Activated CD4-positive, alpha-beta T cell treated with anti-CD3 and anti-CD28 coated beads for 36 hours (primary cell): ENCODE measurements around the gene PTPRK. TPM values are rescaled to one million over a fixed set of nuclear protein-coding genes. Genes with fewer than 3 reads are reported as not detected.

Experiments
- ATAC-seq: fragments of 200-7000 bp; cut with Tn5 transposase; one replicate; pipeline ENCODE4 v1.10.0; 2021; ENCODE audit warnings: mild to moderate bottlenecking, moderate library complexity
- CTCF ChIA-PET: fragments of 350-600 bp; sonication (Branson Sonifier 250); formaldehyde crosslinking; loops from one replicate; lab custom pipeline; 2021; ENCODE audit warnings: antibody characterized with exemption; lab: Charles Lee
- POLR2A ChIA-PET: fragments of 350-600 bp; sonication (Branson Sonifier 250); formaldehyde crosslinking; loops from one replicate; lab custom pipeline; 2021; ENCODE audit warnings: antibody characterized with exemption, inconsistent platforms; lab: Charles Lee
- DNase-seq: peaks from one replicate; pipeline ENCODE4 v3.0.0-alpha.2; 2020
- H3K27ac Mint-ChIP-seq: one replicate; pipeline ENCODE4 v1.8.0; 2021; ENCODE audit warnings: mixed read lengths
- H3K27me3 Mint-ChIP-seq: one replicate; pipeline ENCODE4 v1.8.0; 2021; ENCODE audit warnings: mixed read lengths
- H3K36me3 Mint-ChIP-seq: one replicate; pipeline ENCODE4 v1.8.0; 2021; ENCODE audit warnings: low read depth, mixed read lengths
- H3K4me1 Mint-ChIP-seq: one replicate; pipeline ENCODE4 v1.8.0; 2021; ENCODE audit warnings: mixed read lengths
- H3K4me3 Mint-ChIP-seq: one replicate; pipeline ENCODE4 v1.8.0; 2021; ENCODE audit warnings: mild to moderate bottlenecking, moderate library complexity, mixed read lengths
- H3K9me3 Mint-ChIP-seq: one replicate; pipeline ENCODE4 v1.8.0; 2021; ENCODE audit warnings: low read depth, mixed read lengths
- intact Hi-C, 2 experiments: fragments of 100-400 bp; cut with DNase I in 1 of 2; cut with micrococcal nuclease in 1 of 2; formaldehyde crosslinking; loops; one replicate each; pipeline versions ENCODE4 v1.14.2 to v1.15.1; 2022 to 2024; cut with DNase I, micrococcal nuclease
- total RNA-seq, 2 experiments: library from RNA; stranded (reverse); gene quantifications; one replicate each; pipeline ENCODE4 v1.2.3, GENCODE V29; 2021

Gene PTPRK
- 1 to 10 TPM; 4.1 to 5.0 TPM for total RNA-seq

- DNase-seq = peak; percentile 94
- no peaks in the 10 kb centered on the region for H3K36me3 Mint-ChIP-seq
- peak within 1 kb of the TSS; percentile 66 for H3K27ac Mint-ChIP-seq
- peak within 1 kb of the TSS; percentile 90 for H3K4me3 Mint-ChIP-seq
- POLR2A ChIA-PET = interaction anchor here (1.2 kb wide), 1 partner anchor 22 kb away, joined by 3 read pairs; no protein-coding TSS in a partner anchor
- H3K27me3 Mint-ChIP-seq = peaks cover 31% of the 10 kb centered on the region
- intact Hi-C loops = loop anchor here (2.0 to 10.0 kb wide), 6 partner anchors 136 to 784 kb away; no protein-coding TSS in a partner anchor
- peaks cover 18% of the 10 kb centered on the region for H3K4me1 Mint-ChIP-seq
- H3K9me3 Mint-ChIP-seq = no peaks in the 10 kb centered on the region
- CTCF ChIA-PET = interaction anchor here (0.5 to 1.7 kb wide), 6 partner anchors 82 to 1051 kb away, joined by 3 to 8 read pairs (median 3); no protein-coding TSS in a partner anchor
- ATAC-seq = peak; percentile 92
Observed at GRCh38 chr6:128520436-128521281, at the start of gene PTPRK. PTPRK (minus strand) TSS chr6:128520599; CDS start chr6:128520358, 241 bp downstream.

GRCh38 chr6:128567029-128567428 is 46.6 kb upstream of the PTPRK start:
- intact Hi-C loops = no loop called here
- Mint-ChIP-seq H3K4me3 (no peak overlapping the region), H3K9me3 (peaks cover 2% of the 10 kb centered on the region), H3K27me3 (peaks cover 2% of the 10 kb centered on the region), H3K36me3 (no peaks in the 10 kb centered on the region), H3K4me1 (no peaks in the 10 kb centered on the region), H3K27ac (no peak overlapping the region)
- CTCF ChIA-PET = no interaction called here
- ATAC-seq = no peak
- DNase-seq = no peak
- POLR2A ChIA-PET = no interaction called here

GRCh38 chr6:128560966-128561365 is 40.6 kb upstream of the PTPRK start:
- intact Hi-C loops = no loop called here
- Mint-ChIP-seq H3K4me1 (no peaks in the 10 kb centered on the region), H3K4me3 (no peak overlapping the region), H3K27me3 (peaks cover 5% of the 10 kb centered on the region), H3K27ac (no peak overlapping the region), H3K36me3 (no peaks in the 10 kb centered on the region), H3K9me3 (no peaks in the 10 kb centered on the region)
- ChIA-PET POLR2A (no interaction called here), CTCF (no interaction called here)
- ATAC-seq = no peak
- DNase-seq = no peak

- DNase-seq = no peak
- H3K4me1 Mint-ChIP-seq = no peaks in the 10 kb centered on the region
- POLR2A ChIA-PET = no interaction called here
- no peaks in the 10 kb centered on the region for H3K36me3 Mint-ChIP-seq
- H3K9me3 Mint-ChIP-seq = no peaks in the 10 kb centered on the region
- CTCF ChIA-PET = no interaction called here
- no peak for ATAC-seq
- H3K27ac Mint-ChIP-seq = no peak overlapping the region
- intact Hi-C loops = no loop called here
- peaks cover 5% of the 10 kb centered on the region for H3K27me3 Mint-ChIP-seq
- H3K4me3 Mint-ChIP-seq = no peak overlapping the region
Observed at GRCh38 chr6:128558924-128559323, 38.5 kb upstream of the PTPRK start.

GRCh38 chr6:128558021-128558420 is 37.6 kb upstream of the PTPRK start:
- Mint-ChIP-seq H3K27ac (no peak overlapping the region), H3K36me3 (no peaks in the 10 kb centered on the region), H3K27me3 (peaks cover 5% of the 10 kb centered on the region), H3K9me3 (no peaks in the 10 kb centered on the region), H3K4me1 (no peaks in the 10 kb centered on the region), H3K4me3 (no peak overlapping the region)
- intact Hi-C loops = no loop called here
- ChIA-PET CTCF (no interaction called here), POLR2A (no interaction called here)
- no peak for DNase-seq
- no peak for ATAC-seq

- DNase-seq = no peak
- intact Hi-C loops = no loop called here
- H3K27me3 Mint-ChIP-seq = peaks cover 5% of the 10 kb centered on the region
- CTCF ChIA-PET = no interaction called here
- no peak overlapping the region for H3K4me3 Mint-ChIP-seq
- no peak for ATAC-seq
- no peaks in the 10 kb centered on the region for H3K4me1 Mint-ChIP-seq
- POLR2A ChIA-PET = no interaction called here
- H3K36me3 Mint-ChIP-seq = no peaks in the 10 kb centered on the region
- H3K9me3 Mint-ChIP-seq = no peaks in the 10 kb centered on the region
- H3K27ac Mint-ChIP-seq = no peak overlapping the region
Observed at GRCh38 chr6:128557081-128557480, 36.7 kb upstream of the PTPRK start.

- Mint-ChIP-seq H3K36me3 (no peaks in the 10 kb centered on the region), H3K4me1 (no peaks in the 10 kb centered on the region), H3K9me3 (no peaks in the 10 kb centered on the region), H3K27me3 (peaks cover 3% of the 10 kb centered on the region), H3K27ac (no peak overlapping the region), H3K4me3 (no peak overlapping the region)
- intact Hi-C loops = no loop called here
- ATAC-seq = no peak
- no peak for DNase-seq
- ChIA-PET POLR2A (no interaction called here), CTCF (no interaction called here)
Observed at GRCh38 chr6:128554302-128554701, 33.9 kb upstream of the PTPRK start.

GRCh38 chr6:128541261-128541660 is 20.9 kb upstream of the PTPRK start:
- no peak overlapping the region for H3K27ac Mint-ChIP-seq
- no peaks in the 10 kb centered on the region for H3K36me3 Mint-ChIP-seq
- ATAC-seq = no peak
- ChIA-PET POLR2A (no interaction called here), CTCF (no interaction called here)
- no peak for DNase-seq
- intact Hi-C loops = no loop called here
- peaks cover 8% of the 10 kb centered on the region for H3K27me3 Mint-ChIP-seq
- H3K9me3 Mint-ChIP-seq = peaks cover 4% of the 10 kb centered on the region
- no peaks in the 10 kb centered on the region for H3K4me1 Mint-ChIP-seq
- no peak overlapping the region for H3K4me3 Mint-ChIP-seq

GRCh38 chr6:128538763-128539162 is 18.4 kb upstream of the PTPRK start:
- peaks cover 10% of the 10 kb centered on the region for H3K27me3 Mint-ChIP-seq
- ChIA-PET CTCF (interaction anchor here (1.7 kb wide), 1 partner anchor 11 kb away, joined by 4 read pairs; no protein-coding TSS in a partner anchor), POLR2A (no interaction called here)
- intact Hi-C loops = no loop called here
- DNase-seq (no peak), ATAC-seq (no peak)
- no peaks in the 10 kb centered on the region for H3K9me3 Mint-ChIP-seq
- H3K4me1 Mint-ChIP-seq = no peaks in the 10 kb centered on the region
- H3K27ac Mint-ChIP-seq = no peak overlapping the region
- H3K4me3 Mint-ChIP-seq = no peak overlapping the region
- no peaks in the 10 kb centered on the region for H3K36me3 Mint-ChIP-seq

- no peaks in the 10 kb centered on the region for H3K36me3 Mint-ChIP-seq
- no peak overlapping the region for H3K27ac Mint-ChIP-seq
- peaks cover 12% of the 10 kb centered on the region for H3K4me1 Mint-ChIP-seq
- peak; percentile 81 for ATAC-seq
- intact Hi-C loops = no loop called here
- POLR2A ChIA-PET = no interaction called here
- H3K4me3 Mint-ChIP-seq = no peak overlapping the region
- no peak for DNase-seq
- CTCF ChIA-PET = no interaction called here
- no peaks in the 10 kb centered on the region for H3K9me3 Mint-ChIP-seq
- H3K27me3 Mint-ChIP-seq = peaks cover 5% of the 10 kb centered on the region
Observed at GRCh38 chr6:128532827-128533226, 12.4 kb upstream of the PTPRK start.

GRCh38 chr6:128532136-128532535 is 11.7 kb upstream of the PTPRK start:
- Mint-ChIP-seq H3K4me1 (peaks cover 12% of the 10 kb centered on the region), H3K27me3 (peaks cover 7% of the 10 kb centered on the region), H3K27ac (no peak overlapping the region), H3K36me3 (no peaks in the 10 kb centered on the region), H3K4me3 (no peak overlapping the region), H3K9me3 (no peaks in the 10 kb centered on the region)
- no peak for ATAC-seq
- ChIA-PET CTCF (interaction anchor here (0.6 kb wide), 1 partner anchor 305 kb away, joined by 3 read pairs; no protein-coding TSS in a partner anchor), POLR2A (no interaction called here)
- intact Hi-C loops = no loop called here
- no peak for DNase-seq

GRCh38 chr6:128531696-128532095 is 11.3 kb upstream of the PTPRK start:
- H3K27me3 Mint-ChIP-seq = peaks cover 7% of the 10 kb centered on the region

More at GRCh38 chr6:128531696-128532095, 11.3 kb upstream of the PTPRK start:
- H3K4me3 Mint-ChIP-seq = no peak overlapping the region
- POLR2A ChIA-PET = no interaction called here
- no peaks in the 10 kb centered on the region for H3K9me3 Mint-ChIP-seq
- H3K27ac Mint-ChIP-seq = no peak overlapping the region
- CTCF ChIA-PET = interaction anchor here (0.6 kb wide), 1 partner anchor 304 kb away, joined by 3 read pairs; no protein-coding TSS in a partner anchor
- ATAC-seq (no peak), DNase-seq (peak; percentile 8)
- intact Hi-C loops = no loop called here
- peaks cover 12% of the 10 kb centered on the region for H3K4me1 Mint-ChIP-seq
- H3K36me3 Mint-ChIP-seq = no peaks in the 10 kb centered on the region
